ENCODE results near the gene DENND2C.

DNA sequence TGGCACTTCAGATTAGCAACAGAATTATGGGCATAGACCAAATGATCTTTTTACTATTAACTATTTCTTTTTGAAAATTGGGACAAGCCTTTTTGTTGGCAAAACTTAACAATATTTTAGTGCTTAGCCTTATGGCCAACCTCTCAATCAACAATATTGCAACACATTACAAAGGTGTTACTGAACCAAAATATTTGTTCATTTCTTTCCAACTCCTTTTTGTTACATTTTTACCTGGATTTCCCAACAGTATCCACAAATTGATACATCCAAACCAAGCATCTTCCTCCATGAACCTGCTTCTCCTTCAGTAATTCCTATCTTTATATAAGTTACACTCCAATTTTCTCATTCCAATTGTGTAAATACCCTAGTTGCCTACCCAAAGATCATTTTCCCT is 27.0 kb upstream of the DENND2C start:
- TF ChIP-seq CTCF (IDR thresholded peaks at IDR 0.05) (no peak), POLR2A (IDR thresholded peaks at IDR 0.05) (no peak)
